Measurements from ENCODE around the gene IGSF9B.
A peak's percentile ranks its signal among the peaks of the same experiment; 100 is the strongest.
"Not testable (repeated sequence)": the region's sequence is repeated elsewhere in the genome, so short reads cannot be mapped to it uniquely, and the experiment has no call there.

The IGSF9B gene, protein sequence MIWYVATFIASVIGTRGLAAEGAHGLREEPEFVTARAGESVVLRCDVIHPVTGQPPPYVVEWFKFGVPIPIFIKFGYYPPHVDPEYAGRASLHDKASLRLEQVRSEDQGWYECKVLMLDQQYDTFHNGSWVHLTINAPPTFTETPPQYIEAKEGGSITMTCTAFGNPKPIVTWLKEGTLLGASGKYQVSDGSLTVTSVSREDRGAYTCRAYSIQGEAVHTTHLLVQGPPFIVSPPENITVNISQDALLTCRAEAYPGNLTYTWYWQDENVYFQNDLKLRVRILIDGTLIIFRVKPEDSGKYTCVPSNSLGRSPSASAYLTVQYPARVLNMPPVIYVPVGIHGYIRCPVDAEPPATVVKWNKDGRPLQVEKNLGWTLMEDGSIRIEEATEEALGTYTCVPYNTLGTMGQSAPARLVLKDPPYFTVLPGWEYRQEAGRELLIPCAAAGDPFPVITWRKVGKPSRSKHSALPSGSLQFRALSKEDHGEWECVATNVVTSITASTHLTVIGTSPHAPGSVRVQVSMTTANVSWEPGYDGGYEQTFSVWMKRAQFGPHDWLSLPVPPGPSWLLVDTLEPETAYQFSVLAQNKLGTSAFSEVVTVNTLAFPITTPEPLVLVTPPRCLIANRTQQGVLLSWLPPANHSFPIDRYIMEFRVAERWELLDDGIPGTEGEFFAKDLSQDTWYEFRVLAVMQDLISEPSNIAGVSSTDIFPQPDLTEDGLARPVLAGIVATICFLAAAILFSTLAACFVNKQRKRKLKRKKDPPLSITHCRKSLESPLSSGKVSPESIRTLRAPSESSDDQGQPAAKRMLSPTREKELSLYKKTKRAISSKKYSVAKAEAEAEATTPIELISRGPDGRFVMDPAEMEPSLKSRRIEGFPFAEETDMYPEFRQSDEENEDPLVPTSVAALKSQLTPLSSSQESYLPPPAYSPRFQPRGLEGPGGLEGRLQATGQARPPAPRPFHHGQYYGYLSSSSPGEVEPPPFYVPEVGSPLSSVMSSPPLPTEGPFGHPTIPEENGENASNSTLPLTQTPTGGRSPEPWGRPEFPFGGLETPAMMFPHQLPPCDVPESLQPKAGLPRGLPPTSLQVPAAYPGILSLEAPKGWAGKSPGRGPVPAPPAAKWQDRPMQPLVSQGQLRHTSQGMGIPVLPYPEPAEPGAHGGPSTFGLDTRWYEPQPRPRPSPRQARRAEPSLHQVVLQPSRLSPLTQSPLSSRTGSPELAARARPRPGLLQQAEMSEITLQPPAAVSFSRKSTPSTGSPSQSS (N-terminal part only)

DNA sequence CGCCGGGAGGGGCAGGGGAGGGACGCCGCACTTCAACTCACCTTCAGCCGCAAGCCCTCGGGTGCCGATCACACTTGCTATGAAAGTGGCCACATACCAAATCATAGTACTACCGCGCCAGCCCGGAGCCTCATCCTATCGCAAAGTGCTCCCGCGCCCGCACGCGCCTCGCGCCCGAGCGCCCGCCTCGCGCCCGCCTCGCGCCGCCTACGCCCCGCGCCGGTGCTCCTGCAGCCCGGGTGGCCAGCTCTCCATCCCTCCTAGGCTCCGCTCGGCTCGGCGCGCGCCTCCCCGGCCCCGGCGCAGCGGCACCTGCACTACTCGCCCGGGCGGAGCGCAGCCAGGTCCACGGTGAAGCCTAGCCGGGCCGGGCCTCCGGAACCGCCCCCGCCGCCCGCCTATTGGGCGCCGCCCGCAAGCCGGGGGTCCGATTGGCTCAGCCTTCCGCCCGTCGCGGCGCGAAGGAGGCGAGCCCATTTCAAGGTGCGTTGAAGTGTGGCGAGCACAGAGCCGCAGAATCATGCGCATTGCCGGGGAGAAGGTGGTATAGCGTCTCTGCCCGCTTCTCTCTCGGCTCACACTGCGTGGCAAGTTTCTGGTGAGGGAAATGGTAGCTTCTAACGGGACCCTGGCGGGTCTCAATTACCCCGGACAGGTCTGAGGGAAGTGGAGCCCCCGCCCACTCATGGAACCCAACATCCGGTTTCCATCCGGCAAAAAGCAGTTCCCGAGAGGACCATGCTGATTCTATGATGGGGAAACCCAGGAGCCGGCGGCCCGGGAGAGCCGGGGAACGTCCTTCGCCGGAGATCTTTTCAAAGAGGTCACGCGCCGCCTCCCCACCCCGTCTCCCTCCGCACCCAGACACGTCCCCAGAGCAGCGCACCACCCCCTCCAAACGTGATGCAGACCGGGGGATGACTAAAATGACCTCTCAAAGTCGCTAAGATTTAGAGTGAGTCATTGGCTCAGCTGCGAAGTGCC lies at the start of gene IGSF9B:
Gene IGSF9B, minus strand, starts transcription at position 319 of the 984 bp plus-strand sequence. Its CDS starts 214 bp downstream, at position 105.
- peak; percentile 93 for DNase-seq (ENCODE audit: low spot score)

DNA sequence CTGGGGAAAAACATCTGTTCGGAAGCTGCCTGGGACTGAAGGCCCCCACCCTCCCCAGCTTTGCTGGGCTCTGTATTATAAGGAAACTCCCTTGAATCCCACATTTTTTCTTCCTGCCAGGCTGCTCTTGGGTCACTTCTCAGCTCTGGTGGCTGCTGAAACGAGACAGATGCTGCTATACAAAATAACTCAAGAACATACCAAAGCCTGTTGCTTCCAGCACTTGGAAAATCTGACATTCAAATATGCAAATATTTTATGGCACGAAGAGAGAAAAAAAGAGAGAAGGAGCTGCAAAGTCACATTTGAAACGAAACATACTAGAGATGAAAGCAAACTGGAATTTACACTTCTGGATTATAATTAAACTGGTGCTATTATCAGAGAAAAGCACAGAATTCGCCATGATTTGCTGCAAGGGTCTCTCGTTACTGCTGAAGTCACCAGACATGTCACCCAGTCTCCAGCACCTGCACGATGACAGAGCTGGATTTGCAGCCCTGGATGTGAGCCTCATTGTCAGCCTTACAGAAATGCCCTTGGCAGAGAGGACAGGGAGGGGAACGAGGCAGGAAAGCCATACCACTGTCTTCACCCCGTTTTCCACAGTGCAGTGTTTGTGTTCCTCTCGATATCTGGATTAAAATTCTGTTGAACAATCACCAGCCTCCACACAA lies 47.9 kb upstream of the IGSF9B start:
- DNase-seq (ENCODE audit: low spot score), result no peak

DNA sequence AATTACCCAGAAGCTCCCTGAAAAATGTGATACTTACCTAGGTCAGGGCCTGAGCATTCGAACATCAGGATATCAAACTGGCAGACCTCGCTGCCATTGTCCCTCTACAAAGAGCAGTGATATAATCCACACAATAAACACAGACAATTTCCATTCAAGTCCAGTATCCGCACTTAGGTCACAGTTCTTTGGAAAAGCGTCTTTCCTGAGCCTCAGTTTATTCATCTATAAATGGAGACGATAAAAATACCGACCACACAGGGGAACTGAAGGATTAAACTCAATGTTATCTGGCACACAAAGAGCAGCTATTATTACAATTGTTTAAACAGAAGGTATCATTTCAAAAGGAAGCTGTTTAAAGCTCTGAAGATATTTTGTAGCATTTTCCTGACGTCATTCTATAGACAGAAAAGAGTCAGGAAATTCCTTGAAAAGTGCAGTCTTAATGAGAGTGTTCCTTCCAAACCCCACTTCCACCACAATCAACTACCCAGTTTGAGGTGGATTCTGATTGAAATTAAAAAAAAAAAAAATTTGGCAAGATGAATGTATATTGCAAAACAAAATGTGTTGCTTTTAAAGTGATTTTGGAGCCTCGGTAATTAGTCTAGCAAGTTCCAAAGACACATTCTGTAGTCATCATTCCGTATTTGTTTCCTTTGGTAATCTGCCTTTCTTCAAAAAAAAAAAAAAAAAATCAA lies 47.2 kb upstream of the IGSF9B start:
- no peak for DNase-seq (ENCODE audit: low spot score)

DNA sequence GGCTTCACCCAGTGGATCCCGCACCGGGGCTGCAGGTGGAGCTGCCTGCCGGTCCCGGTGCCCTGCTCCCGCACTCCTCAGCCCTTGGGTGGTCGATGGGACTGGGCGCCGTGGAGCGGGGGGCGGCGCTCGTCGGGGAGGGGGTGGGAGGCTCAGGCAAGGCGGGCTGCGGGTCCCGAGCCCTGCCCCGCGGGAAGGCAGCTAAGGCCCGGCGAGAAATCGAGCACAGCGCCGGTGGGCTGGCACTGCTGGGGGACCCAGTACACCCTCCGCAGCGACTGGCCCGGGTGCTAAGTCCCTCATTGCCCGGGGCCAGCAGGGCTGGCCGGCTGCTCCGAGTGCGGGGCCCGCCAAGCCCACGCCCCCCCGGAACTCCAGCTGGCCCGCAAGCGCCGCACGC lies 46.1 kb upstream of the IGSF9B start:
- not testable (repeated sequence) for DNase-seq (ENCODE audit: low spot score)

DNA sequence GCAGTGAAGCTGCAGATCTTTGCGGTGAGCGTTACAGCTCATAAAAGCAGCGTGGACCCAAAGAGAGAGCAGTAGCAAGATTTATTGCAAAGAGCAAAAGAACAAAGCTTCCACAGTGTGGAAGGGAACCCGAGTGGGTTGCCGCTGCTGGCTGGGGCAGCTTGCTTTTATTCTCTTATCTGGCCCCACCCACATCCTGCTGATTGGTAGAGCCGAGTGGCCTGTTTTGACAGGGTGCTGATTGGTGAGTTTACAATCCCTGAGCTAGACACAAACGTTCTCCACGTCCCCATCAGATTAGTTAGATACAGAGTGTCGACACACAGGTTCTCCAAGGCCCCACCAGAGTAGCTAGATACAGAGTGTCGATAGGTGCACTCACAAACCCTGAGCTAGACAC lies 45.6 kb upstream of the IGSF9B start:
- DNase-seq (ENCODE audit: low spot score), result not testable (repeated sequence)

DNA sequence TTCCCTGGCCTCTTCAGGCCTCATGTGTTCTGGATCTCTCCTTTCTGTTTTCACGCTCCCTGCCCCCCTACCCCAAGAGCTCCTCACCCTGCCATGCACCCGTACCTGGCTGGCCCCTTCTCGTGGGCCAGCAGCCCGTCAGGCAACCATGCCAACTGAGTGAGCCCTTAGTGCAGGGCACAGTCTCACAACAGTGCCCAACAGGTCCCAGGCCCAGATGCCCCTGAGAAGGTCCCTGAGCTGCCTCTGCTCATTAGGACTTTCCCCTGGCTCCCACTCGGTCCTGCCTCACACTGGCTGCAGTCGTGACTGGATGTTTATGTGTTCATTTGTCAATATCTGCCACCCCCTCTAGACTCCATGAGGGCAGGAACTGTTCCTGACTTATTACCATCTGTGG lies 44.8 kb upstream of the IGSF9B start:
- no peak for DNase-seq (ENCODE audit: low spot score)

DNA sequence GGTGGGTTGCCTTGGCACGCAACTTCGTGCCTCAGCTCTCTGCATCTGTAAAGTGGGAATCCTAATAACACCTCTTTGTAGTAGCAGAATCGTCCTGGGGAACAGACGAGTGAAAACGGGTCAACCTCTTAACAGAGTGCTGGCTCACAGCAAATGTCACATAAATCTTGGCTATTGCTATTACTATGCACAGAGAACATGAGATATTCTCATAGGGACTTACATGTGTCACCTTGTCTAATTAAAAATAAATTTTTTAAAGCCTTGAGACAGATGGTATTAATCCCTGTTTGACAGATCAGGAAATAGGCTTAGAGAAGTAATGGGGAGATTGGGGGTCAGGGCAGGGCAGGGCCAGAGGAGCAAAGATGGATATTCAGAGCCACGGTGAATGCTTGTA lies 44.3 kb upstream of the IGSF9B start:
- no peak for DNase-seq (ENCODE audit: low spot score)

DNA sequence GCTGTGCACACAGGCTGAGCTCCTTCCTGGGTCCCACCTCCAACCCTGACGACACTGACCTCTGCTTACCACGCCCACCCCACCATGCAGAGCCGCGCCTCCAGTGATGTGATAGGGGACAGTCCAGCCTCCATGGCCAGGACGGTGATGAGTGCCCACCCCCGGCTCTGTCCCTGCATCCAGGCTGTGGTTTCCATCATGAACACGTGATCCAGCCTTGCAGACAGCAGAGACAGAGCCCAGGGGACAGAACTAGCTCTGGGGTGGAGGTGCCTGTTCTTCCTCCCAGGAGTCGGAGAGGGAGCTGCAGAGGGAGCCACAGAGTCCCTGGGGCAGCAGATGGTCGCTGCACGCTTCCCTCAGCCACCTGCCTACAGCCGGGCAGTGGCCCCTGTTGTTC lies 42.6 kb upstream of the IGSF9B start:
- DNase-seq (ENCODE audit: low spot score), result no peak

DNA sequence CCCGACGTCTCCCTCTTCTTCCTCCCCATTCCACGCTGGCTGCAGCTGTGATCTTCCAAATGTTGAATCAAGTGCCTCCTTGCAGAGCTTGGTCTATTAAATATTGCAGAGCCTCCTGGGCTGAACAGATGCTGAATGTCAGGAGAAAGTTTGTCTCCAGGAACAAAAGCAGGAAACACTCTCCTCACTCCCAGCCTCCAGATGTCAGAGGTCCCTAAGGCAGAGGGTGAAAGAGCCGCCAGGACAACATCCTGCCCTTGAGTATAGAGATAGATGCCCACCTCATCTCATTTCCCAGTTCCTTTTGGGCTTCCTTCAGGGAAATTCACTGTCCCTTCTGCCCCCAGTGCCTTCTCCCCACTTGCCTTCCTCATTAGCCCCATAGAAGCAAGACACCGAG lies 40.8 kb upstream of the IGSF9B start:
- DNase-seq (ENCODE audit: low spot score), result no peak

DNA sequence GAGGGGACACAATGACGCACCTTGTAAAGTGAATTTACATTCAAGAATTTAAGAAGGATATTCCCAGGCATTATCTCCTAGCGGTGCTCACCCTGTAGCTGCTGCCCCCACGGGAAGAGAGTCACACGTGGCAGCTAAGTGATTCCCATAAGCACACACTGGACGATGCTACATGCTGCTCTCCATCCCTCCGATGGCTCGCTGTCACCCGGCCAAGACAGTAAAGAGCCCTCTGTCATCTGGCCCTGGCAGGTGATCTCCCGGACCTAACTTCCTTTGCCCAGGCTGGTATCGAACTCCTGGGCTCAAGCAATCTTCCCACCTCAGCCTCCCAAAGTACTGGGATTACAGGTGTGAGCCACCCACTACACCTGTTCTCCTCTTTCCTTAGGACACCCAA lies 39.9 kb upstream of the IGSF9B start:
- DNase-seq (ENCODE audit: low spot score), result no peak

DNA sequence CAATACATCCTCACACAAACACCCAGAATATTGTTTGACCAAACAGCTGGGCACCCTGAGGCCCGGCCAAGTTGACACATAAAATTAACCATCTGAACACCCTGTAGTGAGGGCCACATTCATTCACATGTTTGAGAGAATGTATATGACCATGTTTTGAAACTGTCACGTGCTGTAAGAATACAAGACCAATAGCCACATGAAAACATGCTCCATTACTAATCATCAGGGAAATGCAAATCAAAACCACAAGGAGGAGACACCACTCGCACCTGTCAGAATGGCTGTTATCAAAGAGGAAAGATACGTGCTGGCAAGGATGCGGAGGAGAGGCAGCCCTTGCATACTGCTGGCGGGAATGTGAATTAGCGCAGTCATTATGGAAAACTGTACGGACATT lies 38.3 kb upstream of the IGSF9B start:
- DNase-seq (ENCODE audit: low spot score), result no peak

DNA sequence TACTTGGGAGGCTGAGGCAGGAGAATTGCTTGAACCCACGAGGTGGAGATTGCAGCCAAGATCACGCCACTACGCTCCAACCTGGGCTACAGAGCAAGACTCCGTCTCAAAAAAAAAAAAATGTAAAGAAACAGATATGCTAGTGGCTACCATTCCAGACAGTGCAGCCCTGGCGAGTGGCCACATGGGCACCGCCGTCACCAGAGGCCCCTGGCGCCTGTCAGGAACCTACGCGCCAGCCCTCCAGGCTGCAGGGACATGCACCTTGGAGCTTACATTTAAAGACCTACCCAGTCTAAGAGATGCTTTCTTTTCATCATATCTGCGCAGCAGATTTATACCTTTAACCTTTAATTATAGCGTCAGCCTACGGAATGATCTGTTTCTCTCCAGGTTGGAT lies 37.2 kb upstream of the IGSF9B start:
- no peak for DNase-seq (ENCODE audit: low spot score)

DNA sequence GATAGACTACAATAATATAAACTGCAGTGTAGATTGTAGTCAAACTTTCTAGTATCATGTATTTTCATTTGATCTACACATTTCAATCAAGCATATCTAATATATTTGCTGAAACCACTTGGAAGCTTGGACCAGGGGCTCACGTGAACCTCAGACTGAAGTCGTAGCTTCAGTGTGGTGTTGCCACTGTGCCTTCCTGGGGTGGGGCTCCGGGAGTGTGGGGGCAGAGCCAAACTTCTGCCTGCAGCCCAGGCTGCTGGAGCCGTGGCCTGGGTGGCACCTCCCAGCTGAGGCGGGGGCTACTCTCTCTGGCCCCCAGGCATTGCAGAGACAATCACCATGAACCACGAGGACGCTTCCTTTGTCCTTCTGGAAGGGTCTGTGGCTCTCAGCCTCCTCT lies 36.3 kb upstream of the IGSF9B start:
- DNase-seq (ENCODE audit: low spot score), result no peak

DNA sequence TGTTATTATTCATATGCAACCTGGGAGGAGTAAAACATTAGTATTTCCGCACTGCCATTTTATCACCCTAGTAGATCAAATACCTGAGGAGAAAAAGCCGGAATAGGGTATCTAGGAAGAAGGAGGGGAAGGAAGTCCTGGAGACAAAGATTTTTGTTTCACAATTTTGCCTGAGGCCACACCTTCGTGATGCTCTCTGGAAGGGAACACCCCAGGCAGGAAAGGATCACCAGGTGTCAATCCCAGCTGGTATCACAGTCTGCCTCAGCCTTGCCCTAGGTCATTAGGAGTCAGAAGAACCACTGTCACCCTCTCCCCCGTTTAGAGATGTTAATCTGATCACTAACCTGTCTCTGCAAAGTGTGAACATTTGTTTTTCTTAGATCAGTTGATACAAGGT lies 35.4 kb upstream of the IGSF9B start:
- DNase-seq (ENCODE audit: low spot score), result no peak

DNA sequence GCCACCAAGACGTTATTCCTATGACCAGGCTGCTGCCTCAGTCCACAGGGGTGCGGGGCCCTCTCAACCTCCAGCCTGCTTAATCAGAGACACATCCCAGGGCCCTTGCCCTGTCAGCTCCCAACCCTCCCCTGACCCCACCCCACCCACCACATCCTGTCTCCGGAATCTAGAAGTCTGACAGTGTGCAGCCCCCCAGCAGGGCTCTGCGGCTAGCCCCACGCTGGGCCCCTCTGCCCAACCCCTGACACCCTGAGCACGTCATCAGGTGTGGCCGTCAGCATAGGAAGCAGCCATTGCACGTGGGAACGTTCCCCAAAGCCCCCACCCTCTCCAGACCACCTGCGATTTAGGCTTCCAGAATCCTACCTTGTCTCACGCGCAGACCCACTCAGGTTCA lies 34.3 kb upstream of the IGSF9B start:
- no peak for DNase-seq (ENCODE audit: low spot score)

DNA sequence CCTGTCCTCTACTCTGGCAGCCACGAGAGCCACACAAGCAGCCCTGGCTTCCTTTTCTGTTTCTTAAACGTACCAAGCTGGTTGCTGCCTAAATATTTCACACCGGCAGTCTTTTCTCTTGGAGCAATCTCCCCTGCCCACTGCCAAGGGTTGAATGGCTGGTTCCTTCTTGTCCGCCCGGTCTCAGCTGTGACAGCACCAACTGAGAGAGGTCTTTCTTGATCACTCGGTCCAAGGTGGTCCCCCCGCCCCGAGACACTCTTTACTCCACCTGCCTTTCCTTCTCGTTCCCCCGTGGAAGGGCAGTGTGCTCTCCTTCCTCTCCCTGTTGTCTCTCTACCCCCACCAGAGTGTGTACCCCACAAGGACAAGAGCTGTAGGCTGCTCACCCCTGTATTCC lies 33.7 kb upstream of the IGSF9B start:
- DNase-seq (ENCODE audit: low spot score), result no peak

DNA sequence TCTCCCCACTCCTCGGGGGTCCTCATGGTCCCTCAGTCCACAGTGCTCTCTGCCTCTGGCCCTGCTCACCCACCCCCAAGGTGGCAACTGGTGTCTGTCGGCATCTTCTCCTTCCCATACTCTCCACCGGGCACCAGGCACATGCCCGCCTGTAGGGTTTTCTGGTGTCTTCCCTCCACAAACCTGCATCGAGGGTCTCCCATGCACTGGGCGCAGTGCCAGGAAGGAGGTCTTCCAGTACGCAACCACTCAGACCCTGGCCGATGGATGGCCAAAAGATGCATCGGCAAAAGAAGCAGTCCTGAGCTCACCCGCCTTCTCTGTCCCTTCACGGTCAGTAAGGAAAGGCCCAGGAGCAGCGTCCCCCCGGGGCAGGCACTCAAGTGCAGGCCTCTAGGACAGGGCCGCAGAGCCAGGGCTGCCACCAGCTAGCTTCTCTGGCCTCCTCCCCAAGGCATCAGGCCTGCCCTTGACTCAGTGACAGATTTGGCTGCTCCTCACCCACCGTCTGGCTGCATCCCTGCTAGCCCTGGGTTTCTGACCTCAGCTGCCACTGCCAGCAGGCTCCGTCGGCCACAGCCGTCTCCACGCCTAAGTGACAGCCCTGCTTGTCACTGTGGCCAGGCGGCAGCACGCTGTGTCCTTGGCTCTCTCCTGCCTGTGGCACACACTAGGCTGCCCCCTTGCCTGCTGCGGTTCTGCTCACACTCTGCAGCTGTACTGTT lies 32.1 kb upstream of the IGSF9B start:
- DNase-seq (ENCODE audit: low spot score), result no peak

DNA sequence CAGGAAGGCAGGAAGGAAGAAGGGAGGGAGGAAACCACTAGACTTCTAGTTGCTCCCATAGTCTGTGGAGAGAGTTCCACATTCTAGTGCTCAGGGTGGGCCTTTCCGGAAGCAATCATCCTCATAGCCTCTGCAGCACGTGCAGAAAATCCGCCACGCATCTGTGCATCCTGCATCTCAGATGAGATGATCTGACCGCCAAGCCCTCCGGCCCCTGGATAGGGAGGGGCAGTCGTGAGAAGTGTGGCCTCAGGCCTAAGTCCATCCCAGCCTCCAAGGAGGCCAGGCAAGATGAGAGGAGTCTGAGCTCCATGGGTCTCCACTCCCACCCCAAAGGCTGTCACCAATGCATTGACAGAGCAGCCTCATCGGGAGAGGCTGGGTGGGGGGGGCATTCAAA lies 30.4 kb upstream of the IGSF9B start:
- DNase-seq (ENCODE audit: low spot score), result no peak

Measured in CD4-positive, alpha-beta T cell treated with Interleukin-15 for 4 hours (primary cell).